Stimulated activated CD4-positive, alpha-beta T cell treated with anti-CD3 and anti-CD28 coated beads, Interleukin-1b, Interleukin-23, amount 100 ng/mL, for 24 hours (primary cell): ENCODE data around the gene PARD6B.

ENCODE experiments used
- DNase-seq, 4 experiments: peaks; one replicate each; pipeline ENCODE4 v3.0.0-alpha.2; 2020; ENCODE audit warnings: low read depth in 4 of 4, low spot score in 1 of 4

Gene PARD6B

GRCh38 chr20:50723672-50724071, 7.7 kb upstream of the PARD6B start:
- no peak for DNase-seq

- no peak for DNase-seq
These were observed 7.2 kb upstream of the PARD6B start for GRCh38 chr20:50724112-50724725.

- peak; percentile 51 to 82 (median 70) for DNase-seq
These were observed 6.3 kb upstream of the PARD6B start for GRCh38 chr20:50724851-50725723.

- no peak for DNase-seq
These were observed 5.7 kb upstream of the PARD6B start for GRCh38 chr20:50725724-50726005.

- no peak for DNase-seq
These were observed 4.2 kb upstream of the PARD6B start for GRCh38 chr20:50726955-50727791.

- DNase-seq, result no peak
These were observed 3.4 kb upstream of the PARD6B start for GRCh38 chr20:50727792-50728485.

GRCh38 chr20:50728486-50728980, 2.8 kb upstream of the PARD6B start:
- no peak for DNase-seq

- no peak for DNase-seq
These were observed 2.2 kb upstream of the PARD6B start for GRCh38 chr20:50728981-50729874.

- no peak for DNase-seq
These were observed 1.2 kb upstream of the PARD6B start for GRCh38 chr20:50729901-50730764.

- no peak for DNase-seq
These were observed 670 bp upstream of the PARD6B start for GRCh38 chr20:50730765-50731054.

- no peak for DNase-seq
These were observed 730 bp downstream of the PARD6B start for GRCh38 chr20:50731930-50732690.

GRCh38 chr20:50733644-50734349, 2.4 kb downstream of the PARD6B start:
- DNase-seq, result no peak

- DNase-seq, result no peak
These were observed 3.6 kb downstream of the PARD6B start for GRCh38 chr20:50734730-50735679.

GRCh38 chr20:50735813-50736212, 4.4 kb downstream of the PARD6B start:
- no peak for DNase-seq

- DNase-seq, result no peak
These were observed 6.0 kb downstream of the PARD6B start for GRCh38 chr20:50737352-50737751.

- no peak for DNase-seq
These were observed 11.7 kb downstream of the PARD6B start for GRCh38 chr20:50743087-50743486.
